Fibroblast of the conjunctiva (primary cell): ENCODE data around the gene SAMD13.

ENCODE experiments used
- DNase-seq: peaks from one replicate; pipeline ENCODE4 v3.0.0-alpha.2; 2010; ENCODE audit warnings: low read depth

SAMD13 gene, protein sequence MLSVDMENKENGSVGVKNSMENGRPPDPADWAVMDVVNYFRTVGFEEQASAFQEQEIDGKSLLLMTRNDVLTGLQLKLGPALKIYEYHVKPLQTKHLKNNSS

GRCh38 chr1:84301004-84301784 is at the start of gene SAMD13:
Gene SAMD13, plus strand, starts transcription at chr1:84301708. Its CDS starts 1,527 bp downstream, at chr1:84303235.
- peak; percentile 66 for DNase-seq

- DNase-seq = no peak
These were observed 48.5 kb upstream of the SAMD13 start for GRCh38 chr1:84253036-84253435.

GRCh38 chr1:84253891-84254290 is 47.6 kb upstream of the SAMD13 start:
- peak; percentile 57 for DNase-seq

DNA sequence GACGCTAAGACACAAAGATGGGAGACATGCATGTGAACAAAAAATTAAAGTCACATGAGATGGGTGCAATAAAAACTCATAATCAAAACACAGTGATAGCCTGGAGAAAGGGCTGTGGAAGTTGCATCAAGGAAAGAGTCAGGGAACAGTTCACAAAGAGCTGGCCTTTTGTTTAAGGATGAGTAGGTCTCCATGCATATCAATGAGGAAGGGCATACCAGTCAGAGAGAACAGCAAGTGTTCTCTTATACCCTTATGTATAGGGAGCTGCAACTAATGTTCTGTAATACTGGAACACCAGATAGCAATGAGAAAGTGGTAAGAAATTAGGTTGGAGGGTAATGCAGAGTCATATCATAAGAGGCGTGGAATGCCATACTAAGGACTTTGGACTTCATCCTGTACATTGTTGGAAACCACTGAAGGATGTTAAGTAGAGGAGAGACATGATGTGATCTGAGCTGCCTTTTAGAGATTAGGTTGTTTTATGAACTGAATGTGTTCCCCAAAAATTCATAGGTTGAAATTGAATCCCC is 46.7 kb upstream of the SAMD13 start:
- DNase-seq = no peak

- DNase-seq = no peak
These were observed 45.9 kb upstream of the SAMD13 start for GRCh38 chr1:84255582-84255981.

- no peak for DNase-seq
These were observed 43.9 kb upstream of the SAMD13 start for GRCh38 chr1:84257617-84258016.

DNA sequence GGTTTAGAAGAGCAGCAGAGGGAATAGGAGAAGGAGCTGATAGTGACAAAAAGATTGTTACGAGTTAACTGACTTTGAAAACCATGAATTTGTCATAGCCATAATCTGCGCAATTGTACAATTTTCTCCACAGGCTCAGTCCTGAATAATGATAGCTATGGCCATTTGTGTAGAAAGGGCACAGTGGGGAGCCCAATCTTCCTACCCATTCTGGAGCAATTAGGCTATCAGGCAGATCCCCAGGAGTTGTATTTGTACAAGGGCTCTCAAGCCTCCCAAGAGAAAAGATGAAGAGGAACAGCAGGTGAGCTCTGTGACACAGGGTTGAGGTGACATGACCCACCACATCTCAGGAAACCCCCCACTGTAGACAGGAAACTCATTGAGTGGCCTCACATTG is 42.1 kb upstream of the SAMD13 start:
- no peak for DNase-seq

DNA sequence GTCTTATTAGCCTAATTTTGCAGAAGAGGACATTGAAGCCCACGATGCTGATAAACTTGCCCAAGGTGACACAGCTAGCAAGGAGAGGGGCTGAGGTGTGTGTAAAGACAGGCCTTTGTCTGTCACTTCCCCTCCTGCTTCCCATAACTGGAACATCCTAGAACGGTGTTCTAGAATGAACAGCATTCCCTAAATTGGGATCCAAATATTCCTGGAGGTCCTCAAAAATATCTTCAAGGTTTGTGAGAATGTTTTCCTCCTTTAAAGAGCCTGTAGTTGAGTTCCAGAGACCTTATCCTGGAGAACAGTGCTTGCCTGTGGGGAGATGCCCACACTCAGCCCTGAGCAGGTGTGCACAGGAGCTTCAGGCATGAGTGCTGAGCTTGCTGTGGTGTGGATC is 41.5 kb upstream of the SAMD13 start:
- DNase-seq = no peak

- DNase-seq = no peak
These were observed 40.5 kb upstream of the SAMD13 start for GRCh38 chr1:84260852-84261518.

- no peak for DNase-seq
These were observed 36.5 kb upstream of the SAMD13 start for GRCh38 chr1:84264961-84265360.

DNA sequence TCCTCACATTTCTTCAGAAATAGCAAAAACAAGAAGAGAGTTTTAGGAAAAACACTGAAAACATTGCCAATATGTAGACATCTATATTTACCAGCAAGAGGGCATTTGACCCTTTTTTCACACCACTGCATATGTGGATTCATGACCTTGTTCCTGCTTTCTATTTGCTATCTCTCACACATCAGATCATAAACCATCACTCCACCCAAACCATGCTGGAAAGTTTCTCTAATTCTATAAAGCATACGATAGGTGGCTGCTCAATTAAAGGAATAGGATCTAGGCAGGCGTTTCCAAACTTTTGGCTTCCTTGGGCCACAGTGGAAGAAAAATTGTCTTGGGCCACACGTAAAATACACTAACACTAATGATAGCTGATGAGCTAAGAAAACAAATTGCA is 35.6 kb upstream of the SAMD13 start:
- DNase-seq = no peak

DNA sequence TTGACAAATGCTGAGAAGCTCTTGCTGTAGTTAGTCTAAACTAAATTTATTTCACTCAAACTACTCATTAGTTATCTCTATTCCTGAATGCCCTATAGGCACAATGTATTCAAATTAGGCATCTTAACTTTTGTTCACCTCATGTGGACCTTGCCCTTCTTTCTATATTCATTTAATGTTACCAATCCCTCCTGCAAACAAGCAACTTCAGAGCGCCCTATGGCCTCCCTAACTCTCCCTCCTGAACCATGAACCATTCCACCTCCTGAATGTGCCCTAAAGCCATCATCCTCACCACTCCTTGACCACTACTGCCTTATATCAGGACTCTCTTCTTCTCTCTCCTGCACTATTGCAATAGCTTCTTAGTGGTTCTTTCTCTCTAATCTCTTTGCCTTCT is 34.8 kb upstream of the SAMD13 start:
- DNase-seq = no peak

- no peak for DNase-seq
These were observed 34.0 kb upstream of the SAMD13 start for GRCh38 chr1:84267476-84267875.

- DNase-seq = no peak
These were observed 33.2 kb upstream of the SAMD13 start for GRCh38 chr1:84268346-84268745.

DNA sequence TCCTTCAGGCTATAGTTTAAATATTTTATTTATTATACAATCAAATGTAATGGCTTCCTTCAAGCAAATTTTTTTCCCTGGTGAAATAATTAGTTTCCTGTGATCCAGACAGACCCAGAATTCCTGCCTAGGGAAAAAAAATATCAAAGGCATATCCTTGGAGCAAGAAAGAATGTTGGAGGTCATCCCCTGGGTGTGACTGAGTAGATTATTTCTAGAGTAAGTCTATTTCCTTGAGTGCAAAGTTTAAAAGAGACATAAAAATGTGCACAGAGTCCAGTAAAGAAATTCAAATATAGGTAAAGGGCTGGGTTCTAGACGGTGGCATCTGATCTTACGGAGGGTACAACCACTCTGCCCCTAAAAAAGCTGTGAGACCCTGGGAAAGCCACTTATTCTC is 32.2 kb upstream of the SAMD13 start:
- no peak for DNase-seq

GRCh38 chr1:84271441-84272151 is 29.9 kb upstream of the SAMD13 start:
- no peak for DNase-seq

GRCh38 chr1:84272401-84272800 is 29.1 kb upstream of the SAMD13 start:
- DNase-seq = no peak

GRCh38 chr1:84277343-84278059 is 24.0 kb upstream of the SAMD13 start:
- no peak for DNase-seq

- DNase-seq = no peak
These were observed 22.6 kb upstream of the SAMD13 start for GRCh38 chr1:84278905-84279304.

- no peak for DNase-seq
These were observed 20.6 kb upstream of the SAMD13 start for GRCh38 chr1:84280912-84281311.

GRCh38 chr1:84282780-84283333 is 18.7 kb upstream of the SAMD13 start:
- no peak for DNase-seq

DNA sequence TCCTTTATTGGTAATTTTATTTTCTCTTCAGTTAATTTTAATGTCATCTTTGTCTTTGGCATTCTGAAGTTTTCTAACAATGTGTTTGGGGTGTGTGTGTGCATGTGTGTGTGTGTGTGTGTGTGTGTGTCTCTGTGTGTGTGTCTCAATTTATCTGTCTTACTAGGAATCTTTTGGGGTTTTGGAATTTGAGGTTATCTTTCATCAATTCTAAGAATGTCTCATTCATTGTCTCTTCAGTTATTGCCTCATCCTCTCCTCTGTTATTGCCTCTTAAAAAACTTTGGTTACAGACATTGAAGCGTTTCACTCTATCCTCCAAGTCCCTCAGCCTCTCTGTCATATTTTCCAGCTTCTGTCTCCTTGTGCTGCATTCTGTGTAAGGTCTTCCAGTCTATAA is 18.1 kb upstream of the SAMD13 start:
- no peak for DNase-seq
